GM12878 (cell line): ENCODE results near the gene SMTNL1. TPM values are rescaled to one million over a fixed set of nuclear protein-coding genes. Genes with fewer than 3 reads are reported as not detected.

Experiments
- ATAC-seq: fragments of 200-7000 bp; cut with Tn5 transposase; 3 replicates; pipeline ENCODE4 v1.9.1; 2020; ENCODE audit warnings: mild to moderate bottlenecking, moderate library complexity
- BruUV-seq: library from RNA; stranded (reverse); fragments of 400-500 nt; replicated peaks from 2 replicates; lab custom pipeline; 2021; lab: Mats Ljungman, UMichigan
- CTCF ChIA-PET: fragments of 300-600 bp; sonication (Branson Sonifier 250); formaldehyde crosslinking; extraction: SDS; loops from one replicate; lab custom pipeline; 2021; ENCODE audit warnings: inconsistent platforms; lab: Yijun Ruan, JAX
- POLR2A ChIA-PET: fragments of 350-600 bp; formaldehyde crosslinking; extraction: SDS; loops from one replicate; lab custom pipeline; 2021; ENCODE audit warnings: inconsistent platforms; lab: Charles Lee
- RAD21 ChIA-PET: fragments of 300-600 bp; sonication (Branson Sonifier 250); formaldehyde crosslinking; loops from one replicate; lab custom pipeline; 2023; ENCODE audit warnings: antibody characterized with exemption; ENCODE audit not compliant: unreplicated experiment; lab: Charles Lee
- SMC1A ChIA-PET: fragments of 300-600 bp; sonication (Branson Sonifier 250); formaldehyde crosslinking; loops from one replicate; lab custom pipeline; 2023; ENCODE audit not compliant: unreplicated experiment, uncharacterized antibody; lab: Charles Lee
- DNase-seq: peaks from one replicate; pipeline ENCODE4 v3.0.0-alpha.2; 2011; ENCODE audit warnings: low read depth, low spot score
- FAIRE-seq: peaks from 3 replicates; lab custom pipeline; 2011; peaks lifted over from hg19 to GRCh38; lab: Jason Lieb, UNC
- H2AFZ ChIP-seq: 2 replicates; pipeline ENCODE4 v1.6.0; 2011; ENCODE audit warnings: low read depth, low read length, control low read depth; ENCODE audit not compliant: control insufficient read depth
- H3K27ac ChIP-seq: 2 replicates; pipeline ENCODE4 v1.5.1; 2011; ENCODE audit warnings: control low read depth; ENCODE audit not compliant: control insufficient read depth, insufficient read depth
- H3K27me3 ChIP-seq, 2 experiments: replicated peaks in 1 of 2; 2 replicates each; pipeline versions ENCODE4 v1.6.0 to v1.6.1; 2011; ENCODE audit warnings: low read length in 1 of 2; ENCODE audit not compliant: control insufficient read depth in 2 of 2, insufficient read depth in 2 of 2
- H3K36me3 ChIP-seq, 2 experiments: 2 replicates each; pipeline ENCODE4 v1.5.1; 2011; ENCODE audit warnings: low read length in 1 of 2; ENCODE audit not compliant: control insufficient read depth in 2 of 2, insufficient read depth in 2 of 2
- H3K4me1 ChIP-seq: 2 replicates; pipeline ENCODE4 v1.6.1; 2011; ENCODE audit warnings: mild to moderate bottlenecking, low read length, moderate library complexity, mixed read lengths; ENCODE audit not compliant: control insufficient read depth, insufficient read depth
- H3K4me2 ChIP-seq: 2 replicates; pipeline ENCODE4 v1.6.0; 2011; ENCODE audit warnings: control low read depth; ENCODE audit not compliant: control insufficient read depth, insufficient read depth
- H3K4me3 ChIP-seq: fragments of 200-600 bp; sonication (generic); 2 replicates; pipeline ENCODE4 v1.5.1; 2016
- H3K79me2 ChIP-seq: 2 replicates; pipeline ENCODE4 v1.6.0; 2011; ENCODE audit warnings: low read length; ENCODE audit not compliant: control insufficient read depth, insufficient read depth
- H3K9ac ChIP-seq: 2 replicates; pipeline ENCODE4 v1.8.0; 2011; ENCODE audit warnings: low read length, control low read depth, mixed read lengths; ENCODE audit not compliant: control insufficient read depth, insufficient read depth
- H3K9me3 ChIP-seq: replicated peaks from 3 replicates; pipeline ENCODE4 v1.5.1; 2011; ENCODE audit warnings: mild to moderate bottlenecking, low read length; ENCODE audit not compliant: control insufficient read depth, insufficient read depth
- H4K20me1 ChIP-seq: 2 replicates; pipeline ENCODE4 v1.6.0; 2011; ENCODE audit not compliant: control insufficient read depth, insufficient read depth
- BHLHE40 ChIP-seq, 2 experiments: fragments of 450-650 bp in 1 of 2; IDR thresholded peaks; 2 replicates each; pipeline ENCODE4 v1.6.1; 2011 to 2017; ENCODE audit warnings: low read depth in 2 of 2, borderline replicate concordance in 1 of 2, improper control_type of control experiment in 1 of 2, low read length in 1 of 2, mild to moderate bottlenecking in 1 of 2
- HCFC1 ChIP-seq: fragments of 150-350 bp; IDR thresholded peaks from 2 replicates; pipeline ENCODE4 v1.6.1; 2014; ENCODE audit warnings: low read length
- HDAC2 ChIP-seq: fragments of 200-600 bp; sonication (generic); IDR thresholded peaks from 2 replicates; pipeline ENCODE4 v1.6.1; 2017
- HDAC6 ChIP-seq: fragments of 200-600 bp; sonication (generic); IDR thresholded peaks from one replicate; pipeline ENCODE4 v1.8.0; 2017; ENCODE audit warnings: antibody characterized with exemption; ENCODE audit not compliant: unreplicated experiment
- MXI1 ChIP-seq: fragments of 150-350 bp; IDR thresholded peaks from 2 replicates; pipeline ENCODE4 v1.6.1; 2011; ENCODE audit warnings: low read depth, mild to moderate bottlenecking, inconsistent platforms, low read length, improper control_type of control experiment
- SUPT20H ChIP-seq: IDR thresholded peaks from 2 replicates; pipeline ENCODE4 v1.6.1; 2011; ENCODE audit warnings: low read depth, mild to moderate bottlenecking, low read length, moderate library complexity, borderline replicate concordance; ENCODE audit not compliant: control insufficient read depth
- SUZ12 ChIP-seq: fragments of 200-600 bp; sonication (generic); IDR thresholded peaks from one replicate; pipeline ENCODE4 v1.6.1; 2018; ENCODE audit warnings: antibody characterized with exemption, mild to moderate bottlenecking; ENCODE audit not compliant: unreplicated experiment
- ZNF384 ChIP-seq: IDR thresholded peaks from 2 replicates; pipeline ENCODE4 v1.6.1; 2012; ENCODE audit warnings: low read depth, mild to moderate bottlenecking, low read length, improper control_type of control experiment, borderline replicate concordance
- WGBS: methylation state at CpG from one replicate; pipeline ENCODE4 v1.1.6; 2016; ENCODE audit warnings: low lambda C conversion rate; ENCODE audit not compliant: insufficient replicate concordance, insufficient coverage; ENCODE audit errors: missing lambda C conversion rate; 5-methylcytosine and 5-hydroxymethylcytosine counted together
- in situ Hi-C: fragments of 300-500 bp; cut with MboI; formaldehyde crosslinking; loops from 9 replicates; pipeline ENCODE4 v1.14.3; 2018; ENCODE audit warnings: mixed read lengths
- intact Hi-C: fragments of 100-400 bp; cut with micrococcal nuclease; formaldehyde crosslinking; loops from one replicate; pipeline ENCODE4 v1.14.2; 2022; ENCODE audit not compliant: unreplicated experiment
- polyA plus RNA-seq, 11 experiments: library from polyadenylated mRNA; depleted of rRNA in 4 of 11; unstranded in 6 of 11; stranded (reverse) in 5 of 11; fragments of >200 nt; fragmentation: Nextera tagmentation in 4 of 11; fragmentation: Illumina TruSeq in 1 of 11; extraction: Ambion mirVana in 4 of 11; extraction: Trizol in 1 of 11; gene quantifications; 1 replicate in 1 of 11; 2 replicates in 10 of 11; pipeline versions ENCODE4 v1.2.1 to v1.2.3, GENCODE V29; 2011 to 2016; ENCODE audit warnings: inconsistent platforms in 2 of 11, missing spikeins in 2 of 11, low read depth in 1 of 11
- total RNA-seq, 4 experiments: library from RNA; depleted of rRNA in 3 of 4; stranded (reverse); fragments of >200 nt in 3 of 4; fragmentation: Illumina TruSeq in 1 of 4; extraction: Trizol in 1 of 4; gene quantifications; 2 replicates each; pipeline versions ENCODE4 v1.2.1 to v1.2.3, GENCODE V29; 2013 to 2021
- TF ChIP-seq, protein P1 (sequence below): IDR thresholded peaks from 2 replicates; pipeline ENCODE4 v1.6.1; 2012; ENCODE audit warnings: low read depth, low read length, improper control_type of control experiment
- TF ChIP-seq, protein P2 (sequence below): fragments of 450-650 bp; conservative IDR thresholded peaks from 2 replicates; pipeline ENCODE4 v1.6.1; 2017; ENCODE audit warnings: mild to moderate bottlenecking, moderate library complexity

SMTNL1 gene
- total and polyA plus RNA-seq, 10 of the 15 experiments (the other 5 are each of a cell fraction or from before 2014, with no cell fraction given), result 0.06 to 0.17 (median 0.10) TPM; not detected in 7

- SMC1A ChIA-PET, result interaction anchor here (1.0 to 5.4 kb wide), 5 partner anchors 9 to 36 kb away, joined by 4 to 47 read pairs (median 4); no protein-coding TSS in a partner anchor
- POLR2A ChIA-PET, result interaction anchor here (0.6 kb wide), 1 partner anchor 160 kb away, joined by 4 read pairs; no protein-coding TSS in a partner anchor
- Histone ChIP-seq H4K20me1 (no peaks in the 10 kb centered on the region), H3K27ac (peak overlapping the region; percentile 35; the same call in 1 of the 2 replicates), H3K79me2 (peaks cover 11% of the 10 kb centered on the region), H3K36me3 (no peaks in the 10 kb centered on the region), H3K27me3 (no peaks in the 10 kb centered on the region), H3K4me2 (peak overlapping the region; percentile 78), H3K9me3 (no peaks in the 10 kb centered on the region), H3K9ac (peak overlapping the region; percentile 81), H3K4me3 (peak overlapping the region; percentile 90), H3K4me1 (no peaks in the 10 kb centered on the region)
- WGBS, result 11% methylated on average over 25 of the region's 35 CpGs
- CTCF ChIA-PET, result interaction anchor here (0.5 to 10.6 kb wide), 8 partner anchors 13 to 1991 kb away, joined by 3 to 158 read pairs (median 8); partner anchors contain the start of genes RTN4RL2 and UBE2L6
- intact Hi-C loops, result no loop called here
- DNase-seq (no peak), FAIRE-seq (no peak)
- in situ Hi-C loops, result no loop called here
- TSS peak; percentile 58 for BruUV-seq
- TF ChIP-seq ZNF384 (no peak), SUZ12 (no peak), MXI1 (no peak), SUPT20H (no peak), HCFC1 (no peak), HDAC2 (peak; percentile 83; the same call in 1 of the 2 replicates), HDAC6 (peak; percentile 96), BHLHE40 (IDR thresholded peaks at IDR 0.05; ENCODE audit: borderline replicate concordance in 1 of 2, low read depth in 2 of 2, low read length in 1 of 2) (peak in 1 of 2 experiments; percentile 36; a peak in 1 of 4 replicates)
- TF ChIP-seq, protein P1, sequence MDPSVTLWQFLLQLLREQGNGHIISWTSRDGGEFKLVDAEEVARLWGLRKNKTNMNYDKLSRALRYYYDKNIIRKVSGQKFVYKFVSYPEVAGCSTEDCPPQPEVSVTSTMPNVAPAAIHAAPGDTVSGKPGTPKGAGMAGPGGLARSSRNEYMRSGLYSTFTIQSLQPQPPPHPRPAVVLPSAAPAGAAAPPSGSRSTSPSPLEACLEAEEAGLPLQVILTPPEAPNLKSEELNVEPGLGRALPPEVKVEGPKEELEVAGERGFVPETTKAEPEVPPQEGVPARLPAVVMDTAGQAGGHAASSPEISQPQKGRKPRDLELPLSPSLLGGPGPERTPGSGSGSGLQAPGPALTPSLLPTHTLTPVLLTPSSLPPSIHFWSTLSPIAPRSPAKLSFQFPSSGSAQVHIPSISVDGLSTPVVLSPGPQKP, result no peak
- TF ChIP-seq, protein P2, sequence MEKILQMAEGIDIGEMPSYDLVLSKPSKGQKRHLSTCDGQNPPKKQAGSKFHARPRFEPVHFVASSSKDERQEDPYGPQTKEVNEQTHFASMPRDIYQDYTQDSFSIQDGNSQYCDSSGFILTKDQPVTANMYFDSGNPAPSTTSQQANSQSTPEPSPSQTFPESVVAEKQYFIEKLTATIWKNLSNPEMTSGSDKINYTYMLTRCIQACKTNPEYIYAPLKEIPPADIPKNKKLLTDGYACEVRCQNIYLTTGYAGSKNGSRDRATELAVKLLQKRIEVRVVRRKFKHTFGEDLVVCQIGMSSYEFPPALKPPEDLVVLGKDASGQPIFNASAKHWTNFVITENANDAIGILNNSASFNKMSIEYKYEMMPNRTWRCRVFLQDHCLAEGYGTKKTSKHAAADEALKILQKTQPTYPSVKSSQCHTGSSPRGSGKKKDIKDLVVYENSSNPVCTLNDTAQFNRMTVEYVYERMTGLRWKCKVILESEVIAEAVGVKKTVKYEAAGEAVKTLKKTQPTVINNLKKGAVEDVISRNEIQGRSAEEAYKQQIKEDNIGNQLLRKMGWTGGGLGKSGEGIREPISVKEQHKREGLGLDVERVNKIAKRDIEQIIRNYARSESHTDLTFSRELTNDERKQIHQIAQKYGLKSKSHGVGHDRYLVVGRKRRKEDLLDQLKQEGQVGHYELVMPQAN, result no peak
- TF ChIP-seq, all 136 proteins: peak for 3
- ATAC-seq, result peak; percentile 64
- RAD21 ChIA-PET, result interaction anchor here (0.9 to 8.2 kb wide), 4 partner anchors 12 to 126 kb away, joined by 3 to 46 read pairs (median 6); no protein-coding TSS in a partner anchor
- peak overlapping the region; percentile 90 for H2AFZ ChIP-seq
Measured at GRCh38 chr11:57513911-57514537, 23.4 kb upstream of the SMTNL1 start.
